Type B pancreatic cell (in vitro differentiated cells): ENCODE results near the gene CIITA. TPM values are rescaled to one million over a fixed set of nuclear protein-coding genes. Genes with fewer than 3 reads are reported as not detected.

Experiments used
- DNase-seq: peaks from one replicate; pipeline ENCODE4 v3.0.0; 2021; ENCODE audit warnings: mixed read lengths; ENCODE audit not compliant: unreplicated experiment; ENCODE audit errors: extremely low spot score
- H3K27ac Mint-ChIP-seq: 2 replicates; pipeline ENCODE4 v1.8.0; 2021; ENCODE audit warnings: mild to moderate bottlenecking, mixed read lengths
- H3K27me3 Mint-ChIP-seq: 2 replicates; pipeline ENCODE4 v1.8.0; 2021; ENCODE audit warnings: mixed read lengths
- H3K36me3 Mint-ChIP-seq: 2 replicates; pipeline ENCODE4 v1.8.0; 2021; ENCODE audit warnings: mixed read lengths
- H3K4me1 Mint-ChIP-seq: one replicate; pipeline ENCODE4 v1.8.0; 2021; ENCODE audit warnings: mixed read lengths; ENCODE audit not compliant: unreplicated experiment
- H3K4me3 Mint-ChIP-seq: 2 replicates; pipeline ENCODE4 v1.8.0; 2021; ENCODE audit warnings: mild to moderate bottlenecking, mixed read lengths
- H3K9me3 Mint-ChIP-seq: 2 replicates; pipeline ENCODE4 v1.8.0; 2021; ENCODE audit warnings: mixed read lengths
- total RNA-seq: library from RNA; stranded (reverse); gene quantifications from 2 replicates; pipeline ENCODE4 v1.2.1, GENCODE V29; 2021; ENCODE audit warnings: low replicate concordance
- TF ChIP-seq, protein P1 (sequence below): fragments of 200-600 bp; sonication (generic); conservative IDR thresholded peaks from 2 replicates; pipeline ENCODE4 v1.5.0; 2021; ENCODE audit warnings: antibody characterized with exemption, mild to moderate bottlenecking

The CIITA gene
- total RNA-seq, 1 donor from 2014 or later: not detected

DNA sequence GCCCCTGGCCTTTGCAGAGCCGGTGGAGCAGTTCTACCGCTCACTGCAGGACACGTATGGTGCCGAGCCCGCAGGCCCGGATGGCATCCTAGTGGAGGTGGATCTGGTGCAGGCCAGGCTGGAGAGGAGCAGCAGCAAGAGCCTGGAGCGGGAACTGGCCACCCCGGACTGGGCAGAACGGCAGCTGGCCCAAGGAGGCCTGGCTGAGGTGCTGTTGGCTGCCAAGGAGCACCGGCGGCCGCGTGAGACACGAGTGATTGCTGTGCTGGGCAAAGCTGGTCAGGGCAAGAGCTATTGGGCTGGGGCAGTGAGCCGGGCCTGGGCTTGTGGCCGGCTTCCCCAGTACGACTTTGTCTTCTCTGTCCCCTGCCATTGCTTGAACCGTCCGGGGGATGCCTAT lies 29.5 kb downstream of the CIITA start:
- Mint-ChIP-seq H3K27ac (no peak overlapping the region), H3K9me3 (no peaks in the 10 kb centered on the region), H3K4me1 (no peaks in the 10 kb centered on the region), H3K4me3 (no peak overlapping the region), H3K27me3 (peaks cover 19% of the 10 kb centered on the region), H3K36me3 (no peaks in the 10 kb centered on the region)
- no peak for DNase-seq
- TF ChIP-seq, protein P1, sequence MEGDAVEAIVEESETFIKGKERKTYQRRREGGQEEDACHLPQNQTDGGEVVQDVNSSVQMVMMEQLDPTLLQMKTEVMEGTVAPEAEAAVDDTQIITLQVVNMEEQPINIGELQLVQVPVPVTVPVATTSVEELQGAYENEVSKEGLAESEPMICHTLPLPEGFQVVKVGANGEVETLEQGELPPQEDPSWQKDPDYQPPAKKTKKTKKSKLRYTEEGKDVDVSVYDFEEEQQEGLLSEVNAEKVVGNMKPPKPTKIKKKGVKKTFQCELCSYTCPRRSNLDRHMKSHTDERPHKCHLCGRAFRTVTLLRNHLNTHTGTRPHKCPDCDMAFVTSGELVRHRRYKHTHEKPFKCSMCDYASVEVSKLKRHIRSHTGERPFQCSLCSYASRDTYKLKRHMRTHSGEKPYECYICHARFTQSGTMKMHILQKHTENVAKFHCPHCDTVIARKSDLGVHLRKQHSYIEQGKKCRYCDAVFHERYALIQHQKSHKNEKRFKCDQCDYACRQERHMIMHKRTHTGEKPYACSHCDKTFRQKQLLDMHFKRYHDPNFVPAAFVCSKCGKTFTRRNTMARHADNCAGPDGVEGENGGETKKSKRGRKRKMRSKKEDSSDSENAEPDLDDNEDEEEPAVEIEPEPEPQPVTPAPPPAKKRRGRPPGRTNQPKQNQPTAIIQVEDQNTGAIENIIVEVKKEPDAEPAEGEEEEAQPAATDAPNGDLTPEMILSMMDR: no peak

DNA sequence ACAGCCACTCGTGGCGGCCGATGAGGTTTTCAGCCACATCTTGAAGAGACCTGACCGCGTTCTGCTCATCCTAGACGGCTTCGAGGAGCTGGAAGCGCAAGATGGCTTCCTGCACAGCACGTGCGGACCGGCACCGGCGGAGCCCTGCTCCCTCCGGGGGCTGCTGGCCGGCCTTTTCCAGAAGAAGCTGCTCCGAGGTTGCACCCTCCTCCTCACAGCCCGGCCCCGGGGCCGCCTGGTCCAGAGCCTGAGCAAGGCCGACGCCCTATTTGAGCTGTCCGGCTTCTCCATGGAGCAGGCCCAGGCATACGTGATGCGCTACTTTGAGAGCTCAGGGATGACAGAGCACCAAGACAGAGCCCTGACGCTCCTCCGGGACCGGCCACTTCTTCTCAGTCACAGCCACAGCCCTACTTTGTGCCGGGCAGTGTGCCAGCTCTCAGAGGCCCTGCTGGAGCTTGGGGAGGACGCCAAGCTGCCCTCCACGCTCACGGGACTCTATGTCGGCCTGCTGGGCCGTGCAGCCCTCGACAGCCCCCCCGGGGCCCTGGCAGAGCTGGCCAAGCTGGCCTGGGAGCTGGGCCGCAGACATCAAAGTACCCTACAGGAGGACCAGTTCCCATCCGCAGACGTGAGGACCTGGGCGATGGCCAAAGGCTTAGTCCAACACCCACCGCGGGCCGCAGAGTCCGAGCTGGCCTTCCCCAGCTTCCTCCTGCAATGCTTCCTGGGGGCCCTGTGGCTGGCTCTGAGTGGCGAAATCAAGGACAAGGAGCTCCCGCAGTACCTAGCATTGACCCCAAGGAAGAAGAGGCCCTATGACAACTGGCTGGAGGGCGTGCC lies 30.1 kb downstream of the CIITA start:
- TF ChIP-seq, protein P1: no peak
- DNase-seq: no peak
- Mint-ChIP-seq H3K4me1 (no peaks in the 10 kb centered on the region), H3K4me3 (no peak overlapping the region), H3K27me3 (peaks cover 23% of the 10 kb centered on the region), H3K9me3 (no peaks in the 10 kb centered on the region), H3K36me3 (no peaks in the 10 kb centered on the region), H3K27ac (no peak overlapping the region)

DNA sequence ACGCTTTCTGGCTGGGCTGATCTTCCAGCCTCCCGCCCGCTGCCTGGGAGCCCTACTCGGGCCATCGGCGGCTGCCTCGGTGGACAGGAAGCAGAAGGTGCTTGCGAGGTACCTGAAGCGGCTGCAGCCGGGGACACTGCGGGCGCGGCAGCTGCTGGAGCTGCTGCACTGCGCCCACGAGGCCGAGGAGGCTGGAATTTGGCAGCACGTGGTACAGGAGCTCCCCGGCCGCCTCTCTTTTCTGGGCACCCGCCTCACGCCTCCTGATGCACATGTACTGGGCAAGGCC lies 30.7 kb downstream of the CIITA start:
- no peak for DNase-seq
- peaks cover 21% of the 10 kb centered on the region for H3K27me3 Mint-ChIP-seq
- no peak overlapping the region for H3K27ac Mint-ChIP-seq
- no peaks in the 10 kb centered on the region for H3K36me3 Mint-ChIP-seq
- no peak overlapping the region for H3K4me3 Mint-ChIP-seq
- TF ChIP-seq, protein P1: no peak
- H3K4me1 Mint-ChIP-seq: no peaks in the 10 kb centered on the region
- no peaks in the 10 kb centered on the region for H3K9me3 Mint-ChIP-seq

DNA sequence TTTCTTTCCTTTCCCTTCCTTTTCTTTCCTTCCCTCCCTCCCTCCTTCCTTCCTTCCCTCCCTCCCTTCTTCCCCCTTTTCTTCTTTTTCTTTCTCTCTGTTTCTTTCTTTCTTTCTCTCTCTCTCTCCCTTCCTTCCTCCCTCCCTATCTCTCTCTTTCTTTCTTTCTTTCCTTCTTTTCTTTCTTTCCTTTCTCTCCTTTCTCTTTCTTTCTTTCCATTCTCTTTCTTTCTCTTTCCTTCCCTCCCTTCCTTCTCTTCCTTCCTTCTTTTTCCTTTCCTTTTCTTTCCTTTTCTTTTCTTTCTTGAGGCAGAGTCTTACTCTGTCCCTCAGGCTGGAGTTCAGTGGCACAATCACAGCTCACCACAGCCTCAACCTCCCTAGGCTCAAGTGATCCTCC lies 34.3 kb downstream of the CIITA start:
- H3K4me1 Mint-ChIP-seq: no peaks in the 10 kb centered on the region
- TF ChIP-seq, protein P1: no peak
- peaks cover 19% of the 10 kb centered on the region for H3K27me3 Mint-ChIP-seq
- no peak for DNase-seq
- no peaks in the 10 kb centered on the region for H3K9me3 Mint-ChIP-seq
- no peak overlapping the region for H3K27ac Mint-ChIP-seq
- H3K36me3 Mint-ChIP-seq: no peaks in the 10 kb centered on the region
- H3K4me3 Mint-ChIP-seq: no peak overlapping the region

DNA sequence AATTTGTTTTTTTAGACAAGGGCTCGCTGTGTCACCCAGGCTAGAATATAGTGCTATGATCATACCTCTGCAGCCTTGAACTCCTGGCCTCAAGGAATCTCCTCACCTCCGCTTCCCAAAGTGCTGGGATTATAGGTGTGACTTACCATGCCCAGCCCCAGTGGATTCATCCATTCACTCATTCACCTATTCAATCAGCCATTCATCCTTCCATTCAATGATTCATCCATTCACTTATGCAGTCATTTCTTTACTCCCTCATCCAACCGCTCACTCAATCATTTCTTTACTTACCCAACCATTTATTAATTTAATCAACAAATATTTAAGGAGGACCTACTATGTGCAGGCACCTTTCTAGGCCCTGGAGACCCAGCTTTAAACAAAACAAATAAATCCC lies 39.5 kb downstream of the CIITA start:
- Mint-ChIP-seq H3K27ac (no peak overlapping the region), H3K9me3 (no peaks in the 10 kb centered on the region), H3K27me3 (peaks cover 4% of the 10 kb centered on the region), H3K4me3 (no peak overlapping the region), H3K36me3 (no peaks in the 10 kb centered on the region), H3K4me1 (peaks cover 5% of the 10 kb centered on the region)
- no peak for DNase-seq
- TF ChIP-seq, protein P1: no peak
